DMS114 treated with DMSO at 0.1 percent for 48 hours (cell line): ENCODE data around the gene C18orf32.
"Not testable (repeated sequence)": the region's sequence is repeated elsewhere in the genome, so short reads cannot be mapped to it uniquely, and the experiment has no call there.

ENCODE experiments used
- DNase-seq: peaks from one replicate; lab custom pipeline; 2025; ENCODE audit not compliant: unreplicated experiment; lab: John Stamatoyannopoulos, UW

C18orf32 gene

GRCh38 chr18:49503931-49504330, 16.9 kb upstream of the C18orf32 start:
- DNase-seq = no peak

GRCh38 chr18:49500201-49500921, 13.3 kb upstream of the C18orf32 start:
- no peak for DNase-seq

GRCh38 chr18:49499046-49499637, 12.1 kb upstream of the C18orf32 start:
- DNase-seq = no peak

GRCh38 chr18:49495480-49495879, 8.4 kb upstream of the C18orf32 start:
- DNase-seq = no peak

GRCh38 chr18:49495076-49495475, 8.0 kb upstream of the C18orf32 start:
- no peak for DNase-seq

GRCh38 chr18:49494660-49495059, 7.6 kb upstream of the C18orf32 start:
- no peak for DNase-seq

GRCh38 chr18:49492694-49493033, 5.6 kb upstream of the C18orf32 start:
- DNase-seq = no peak

- DNase-seq = peak; percentile 94
Observed at GRCh38 chr18:49491857-49492693, 5.0 kb upstream of the C18orf32 start, which contains the start of gene RPL17. RPL17 (minus strand) TSS chr18:49492465.

GRCh38 chr18:49491534-49491856, 4.5 kb upstream of the C18orf32 start:
- peak; percentile 23 for DNase-seq

GRCh38 chr18:49490246-49490762, 3.3 kb upstream of the C18orf32 start:
- no peak for DNase-seq

GRCh38 chr18:49487711-49488310, 777 bp upstream of the C18orf32 start:
- peak; percentile 45 for DNase-seq

- DNase-seq = no peak
Observed at GRCh38 chr18:49486606-49486952, 455 bp downstream of the C18orf32 start.

GRCh38 chr18:49486134-49486533, 900 bp downstream of the C18orf32 start:
- no peak for DNase-seq

GRCh38 chr18:49483198-49483597, 3.8 kb downstream of the C18orf32 start:
- DNase-seq = no peak

GRCh38 chr18:49481907-49482306, 5.1 kb downstream of the C18orf32 start:
- DNase-seq = no peak

- no peak for DNase-seq
Observed at GRCh38 chr18:49481317-49481716, 5.7 kb downstream of the C18orf32 start.

GRCh38 chr18:49479381-49480137, 7.5 kb downstream of the C18orf32 start:
- no peak for DNase-seq

- DNase-seq = no peak
Observed at GRCh38 chr18:49476664-49477411, 10.2 kb downstream of the C18orf32 start.

GRCh38 chr18:49474935-49475334, 12.1 kb downstream of the C18orf32 start:
- DNase-seq = not testable (repeated sequence)

GRCh38 chr18:49473721-49474120, 13.3 kb downstream of the C18orf32 start:
- DNase-seq = no peak
